ENCODE results near the gene ERCC4. TPM values are rescaled to one million over a fixed set of nuclear protein-coding genes. Genes with fewer than 3 reads are reported as not detected.

Gene ERCC4
- total RNA-seq, 2 experiments from 2014 or later = 11.0 to 14.1 TPM

DNA sequence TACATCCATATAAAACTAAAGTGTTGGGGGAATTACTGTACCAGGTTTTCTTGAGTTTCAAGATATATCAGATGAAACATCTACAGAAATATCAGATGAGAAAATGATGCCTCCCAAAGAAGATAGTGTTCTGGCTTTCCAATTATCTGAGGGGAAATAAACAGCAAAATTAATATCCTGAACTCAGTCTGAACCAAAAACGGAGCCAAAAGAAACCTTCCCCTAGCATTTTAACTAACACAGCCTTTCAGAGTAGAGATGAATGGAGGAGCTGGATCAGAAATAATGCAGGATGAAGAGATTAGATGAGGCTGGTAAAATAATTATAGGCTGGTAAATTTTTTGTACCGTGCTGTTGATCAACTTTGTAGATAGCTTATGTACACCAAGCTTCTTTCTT is 16.2 kb downstream of the ERCC4 start:
- POLR2A ChIA-PET = interaction anchor here (0.6 kb wide), 1 partner anchor 21 kb away, joined by 3 read pairs; no protein-coding TSS in a partner anchor
- Mint-ChIP-seq H3K36me3 (peaks cover 41% of the 10 kb centered on the region), H3K27ac (peak overlapping the region; percentile 39), H3K27me3 (no peaks in the 10 kb centered on the region), H3K4me3 (no peak overlapping the region), H3K9me3 (no peaks in the 10 kb centered on the region), H3K4me1 (ENCODE audit: low read depth) (peaks cover 15% of the 10 kb centered on the region)
- no peak for DNase-seq
- CTCF ChIA-PET = interaction anchor here (0.8 to 5.8 kb wide), 4 partner anchors 13 to 19 kb away, joined by 4 to 37 read pairs (median 10); partner anchors contain the start of gene ERCC4
- intact Hi-C loops (cut with micrococcal nuclease) = loop anchor here (5.0 kb wide), 1 partner anchor 136 kb away; the partner anchor contains the start of gene MRTFB

DNA sequence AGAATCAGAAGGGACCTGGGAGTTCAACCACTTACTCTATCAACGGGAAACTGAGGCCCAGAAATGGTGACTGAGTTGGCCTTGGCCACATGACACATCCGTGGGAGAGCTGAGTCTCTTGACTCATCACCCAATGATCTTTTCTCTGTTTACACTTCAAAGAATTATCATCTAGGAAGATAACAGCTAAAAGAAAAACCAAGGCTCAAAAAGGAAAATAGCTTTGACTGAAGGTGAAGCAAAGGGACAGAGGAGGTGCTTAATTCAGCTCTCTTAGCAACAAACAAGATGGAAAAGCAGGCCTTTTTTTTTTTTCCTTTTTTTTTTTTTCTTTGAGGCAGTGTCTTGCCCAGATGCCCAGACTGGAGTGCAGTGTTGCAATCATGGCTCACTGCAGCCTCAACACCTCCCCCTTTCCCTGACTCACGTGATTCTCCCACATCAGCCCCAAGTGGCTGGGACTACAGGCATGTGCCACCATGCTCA is 16.7 kb downstream of the ERCC4 start:
- no peak overlapping the region for H3K4me3 Mint-ChIP-seq
- ChIA-PET CTCF (interaction anchor here (0.8 to 5.8 kb wide), 3 partner anchors 13 to 19 kb away, joined by 6 to 37 read pairs (median 15); partner anchors contain the start of gene ERCC4), POLR2A (interaction anchor here (0.6 kb wide), 1 partner anchor 20 kb away, joined by 3 read pairs; no protein-coding TSS in a partner anchor)
- H3K9me3 Mint-ChIP-seq = no peaks in the 10 kb centered on the region
- DNase-seq = no peak
- H3K27ac Mint-ChIP-seq = peak overlapping the region; percentile 39
- H3K27me3 Mint-ChIP-seq = no peaks in the 10 kb centered on the region
- peaks cover 15% of the 10 kb centered on the region for H3K4me1 Mint-ChIP-seq (ENCODE audit: low read depth)
- H3K36me3 Mint-ChIP-seq = peaks cover 42% of the 10 kb centered on the region
- intact Hi-C loops (cut with micrococcal nuclease) = loop anchor here (5.0 kb wide), 1 partner anchor 136 kb away; the partner anchor contains the start of gene MRTFB

DNA sequence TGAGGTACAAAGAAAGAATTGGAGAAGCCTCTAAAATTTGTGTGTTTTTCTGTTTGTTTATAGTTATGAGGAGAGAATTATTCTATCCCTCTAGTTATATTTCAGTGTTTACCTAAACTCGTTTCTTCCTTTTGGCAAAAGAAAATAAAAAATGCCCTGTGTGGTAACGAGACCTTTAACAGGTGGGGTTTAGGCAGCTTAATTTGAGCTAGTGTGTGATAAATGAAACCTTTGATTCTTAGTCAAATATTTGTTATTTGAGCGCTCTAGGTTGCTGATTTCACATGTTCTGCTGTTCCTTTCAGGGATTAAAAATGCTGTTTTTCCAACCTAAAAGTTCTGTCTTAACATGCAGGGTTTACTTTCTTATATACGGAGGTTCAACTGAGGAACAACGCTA is 17.5 kb downstream of the ERCC4 start:
- POLR2A ChIA-PET = no interaction called here
- no peak overlapping the region for H3K4me3 Mint-ChIP-seq
- no peaks in the 10 kb centered on the region for H3K27me3 Mint-ChIP-seq
- H3K4me1 Mint-ChIP-seq (ENCODE audit: low read depth) = peaks cover 15% of the 10 kb centered on the region
- intact Hi-C loops (cut with micrococcal nuclease) = loop anchor here (5.0 kb wide), 1 partner anchor 135 kb away; the partner anchor contains the start of gene MRTFB
- CTCF ChIA-PET = interaction anchor here (2.9 to 5.8 kb wide), 2 partner anchors 14 to 18 kb away, joined by 15 to 37 read pairs; partner anchors contain the start of gene ERCC4
- H3K27ac Mint-ChIP-seq = no peak overlapping the region
- peaks cover 42% of the 10 kb centered on the region for H3K36me3 Mint-ChIP-seq
- H3K9me3 Mint-ChIP-seq = no peaks in the 10 kb centered on the region
- no peak for DNase-seq

DNA sequence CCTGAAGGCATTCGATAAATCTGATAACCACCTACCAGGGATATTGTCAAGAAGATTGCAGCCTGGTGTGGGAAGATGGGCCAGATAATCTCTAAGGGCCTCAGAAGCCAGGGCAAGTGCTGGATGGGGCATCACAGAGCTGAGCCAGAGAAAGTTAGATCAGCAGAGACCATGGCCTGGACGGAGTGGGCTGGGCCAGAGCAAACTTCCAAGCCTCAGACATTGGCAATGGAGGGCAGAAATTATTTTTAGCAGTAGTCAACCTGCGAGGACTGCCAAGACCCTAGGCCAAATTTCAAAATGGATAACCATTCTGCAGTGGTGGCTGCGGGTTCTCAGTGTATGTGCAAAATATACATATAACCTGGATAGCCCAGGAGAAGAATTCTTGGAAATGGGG is 18.5 kb downstream of the ERCC4 start:
- intact Hi-C loops (cut with micrococcal nuclease) = loop anchor here (5.0 kb wide), 1 partner anchor 134 kb away; the partner anchor contains the start of gene MRTFB
- CTCF ChIA-PET = no interaction called here
- no peak for DNase-seq
- POLR2A ChIA-PET = no interaction called here
- Mint-ChIP-seq H3K27me3 (no peaks in the 10 kb centered on the region), H3K27ac (no peak overlapping the region), H3K36me3 (peaks cover 49% of the 10 kb centered on the region), H3K4me1 (ENCODE audit: low read depth) (peaks cover 15% of the 10 kb centered on the region), H3K9me3 (peaks cover 3% of the 10 kb centered on the region), H3K4me3 (no peak overlapping the region)

DNA sequence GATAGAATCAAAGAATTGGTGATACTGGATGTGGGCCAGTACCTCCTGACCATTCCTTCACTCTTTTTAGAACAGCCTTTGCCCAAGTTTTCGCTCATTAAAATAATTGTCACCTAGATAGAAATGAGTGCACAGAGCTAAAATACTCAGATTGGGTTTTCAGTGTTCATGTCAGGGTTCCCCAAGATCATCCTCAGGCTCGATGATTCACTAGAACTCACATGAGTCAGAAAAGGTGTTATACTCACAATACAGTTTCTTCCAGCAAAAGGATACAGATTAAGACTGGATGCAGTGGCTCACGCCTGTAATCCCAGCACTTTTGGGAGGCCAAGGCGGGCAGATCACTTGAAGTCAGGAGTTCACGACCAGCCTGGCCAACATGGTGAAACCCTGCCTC is 19.9 kb downstream of the ERCC4 start:
- peaks cover 15% of the 10 kb centered on the region for H3K4me1 Mint-ChIP-seq (ENCODE audit: low read depth)
- POLR2A ChIA-PET = no interaction called here
- H3K4me3 Mint-ChIP-seq = no peak overlapping the region
- CTCF ChIA-PET = interaction anchor here (1.6 kb wide), 1 partner anchor 20 kb away, joined by 8 read pairs; the partner anchor contains the start of gene ERCC4
- no peak for DNase-seq
- intact Hi-C loops (cut with micrococcal nuclease) = loop anchor here (5.0 kb wide), 1 partner anchor 132 kb away; the partner anchor contains the start of gene MRTFB
- H3K27ac Mint-ChIP-seq = no peak overlapping the region
- peaks cover 3% of the 10 kb centered on the region for H3K9me3 Mint-ChIP-seq
- H3K36me3 Mint-ChIP-seq = peaks cover 41% of the 10 kb centered on the region
- no peaks in the 10 kb centered on the region for H3K27me3 Mint-ChIP-seq

DNA sequence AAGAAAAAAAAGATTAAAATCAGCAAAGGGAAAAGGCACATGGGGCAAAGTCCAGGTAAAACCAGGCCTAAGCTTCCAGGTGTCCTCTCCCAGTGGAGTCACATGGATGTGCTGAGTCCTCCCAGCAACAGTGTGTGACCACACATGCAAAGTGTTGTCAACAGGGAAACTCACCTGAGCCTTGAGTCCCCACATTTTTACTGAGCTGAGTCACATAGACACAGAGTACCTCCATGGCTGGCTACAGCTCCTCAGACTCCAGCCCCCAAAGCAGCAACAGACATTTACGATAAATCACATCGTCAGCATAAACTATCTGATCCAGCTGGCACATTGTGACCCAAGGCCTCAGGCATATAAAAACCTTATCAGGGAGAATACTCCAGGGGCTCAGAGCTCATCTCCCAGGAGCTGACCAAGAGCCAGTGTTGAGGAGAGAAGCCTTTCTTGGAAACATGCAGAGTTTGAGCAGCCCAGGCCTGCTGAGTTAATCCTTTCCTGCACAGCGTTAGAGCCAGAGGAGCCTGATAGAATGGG is 20.5 kb downstream of the ERCC4 start:
- no peak overlapping the region for H3K27ac Mint-ChIP-seq
- POLR2A ChIA-PET = no interaction called here
- peaks cover 3% of the 10 kb centered on the region for H3K9me3 Mint-ChIP-seq
- H3K4me1 Mint-ChIP-seq (ENCODE audit: low read depth) = peaks cover 15% of the 10 kb centered on the region
- CTCF ChIA-PET = interaction anchor here (1.6 kb wide), 1 partner anchor 21 kb away, joined by 8 read pairs; the partner anchor contains the start of gene ERCC4
- intact Hi-C loops (cut with micrococcal nuclease) = no loop called here
- H3K27me3 Mint-ChIP-seq = no peaks in the 10 kb centered on the region
- DNase-seq = no peak
- H3K36me3 Mint-ChIP-seq = peaks cover 40% of the 10 kb centered on the region
- H3K4me3 Mint-ChIP-seq = no peak overlapping the region

DNA sequence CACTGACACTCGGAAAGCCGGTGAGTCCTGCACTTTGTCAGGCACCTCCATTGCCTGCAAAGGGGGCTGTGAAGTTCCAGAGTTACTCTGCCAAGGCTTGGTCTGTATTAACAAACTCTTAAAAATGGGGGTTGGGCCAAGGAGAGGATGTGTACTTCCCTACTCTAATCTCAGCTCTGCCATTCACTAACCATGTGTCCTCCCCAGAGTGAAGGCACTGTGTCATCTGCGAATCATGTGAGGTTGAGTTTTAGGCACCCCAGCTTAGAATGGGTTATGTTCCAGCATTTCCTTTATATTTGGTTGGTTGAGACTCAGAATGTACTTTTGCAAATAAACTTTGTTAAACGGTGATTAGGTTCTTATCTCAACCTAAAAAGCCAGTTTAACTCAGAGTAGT is 24.9 kb downstream of the ERCC4 start:
- ChIA-PET CTCF (interaction anchor here (0.9 kb wide), 1 partner anchor 25 kb away, joined by 4 read pairs; the partner anchor contains the start of gene ERCC4), POLR2A (no interaction called here)
- Mint-ChIP-seq H3K36me3 (peaks cover 40% of the 10 kb centered on the region), H3K27ac (no peak overlapping the region), H3K4me1 (ENCODE audit: low read depth) (peaks cover 3% of the 10 kb centered on the region), H3K4me3 (no peak overlapping the region), H3K27me3 (no peaks in the 10 kb centered on the region), H3K9me3 (peaks cover 3% of the 10 kb centered on the region)
- DNase-seq = no peak
- intact Hi-C loops (cut with micrococcal nuclease) = no loop called here

DNA sequence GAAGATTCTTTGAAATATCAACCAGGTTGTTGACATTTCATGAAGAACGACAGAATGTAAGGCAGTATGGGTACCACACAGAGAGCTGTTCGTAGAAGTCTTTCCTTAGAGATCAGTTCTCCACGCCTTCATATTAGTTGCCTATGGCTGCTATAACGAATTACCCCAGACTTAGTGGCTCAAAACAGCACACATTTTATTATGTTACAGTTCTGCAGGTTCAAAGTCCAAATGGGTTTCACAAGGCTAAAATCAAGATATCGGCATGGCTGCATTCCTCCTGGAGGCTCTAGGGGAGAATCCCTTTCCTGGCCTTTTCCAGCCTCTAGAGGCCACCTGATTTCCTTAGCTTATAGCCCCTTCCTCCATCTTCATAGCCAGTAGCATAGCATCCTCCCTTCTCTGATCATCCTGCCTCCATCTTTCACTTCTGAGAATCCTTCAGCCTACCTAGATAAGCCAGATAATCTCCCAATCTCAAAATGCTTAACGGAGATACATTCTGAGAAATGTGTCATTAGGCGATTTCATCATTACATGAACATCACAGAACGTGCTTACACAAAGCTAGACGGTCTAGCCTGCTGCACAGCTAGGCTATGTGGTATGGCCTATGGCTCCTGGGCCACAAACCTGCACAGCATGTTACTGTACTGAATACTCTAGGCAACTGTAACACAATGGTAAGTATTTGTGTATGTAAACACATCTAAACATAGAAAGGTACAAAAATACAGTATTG is 26.0 kb downstream of the ERCC4 start:
- Mint-ChIP-seq H3K4me3 (no peak overlapping the region), H3K27ac (no peak overlapping the region), H3K4me1 (ENCODE audit: low read depth) (no peaks in the 10 kb centered on the region), H3K36me3 (peaks cover 36% of the 10 kb centered on the region), H3K27me3 (no peaks in the 10 kb centered on the region), H3K9me3 (peaks cover 3% of the 10 kb centered on the region)
- ChIA-PET POLR2A (no interaction called here), CTCF (no interaction called here)
- intact Hi-C loops (cut with micrococcal nuclease) = no loop called here
- no peak for DNase-seq

DNA sequence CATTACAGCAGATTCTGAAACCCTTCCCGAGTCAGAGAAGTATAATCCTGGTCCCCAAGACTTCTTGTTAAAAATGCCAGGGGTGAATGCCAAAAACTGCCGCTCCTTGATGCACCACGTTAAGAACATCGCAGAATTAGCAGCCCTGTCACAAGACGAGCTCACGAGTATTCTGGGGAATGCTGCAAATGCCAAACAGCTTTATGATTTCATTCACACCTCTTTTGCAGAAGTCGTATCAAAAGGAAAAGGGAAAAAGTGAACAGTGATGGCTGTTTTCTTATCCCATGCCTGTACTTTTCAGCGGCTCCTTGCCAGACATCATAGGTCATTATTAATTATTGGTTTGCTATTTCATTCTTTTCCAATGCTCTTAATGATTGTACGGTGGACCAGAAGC is 28.1 kb downstream of the ERCC4 start:
- H3K27ac Mint-ChIP-seq = no peak overlapping the region
- no peak for DNase-seq
- CTCF ChIA-PET = interaction anchor here (0.5 kb wide), 1 partner anchor 28 kb away, joined by 3 read pairs; the partner anchor contains the start of gene ERCC4
- H3K27me3 Mint-ChIP-seq = no peaks in the 10 kb centered on the region
- POLR2A ChIA-PET = no interaction called here
- intact Hi-C loops (cut with micrococcal nuclease) = no loop called here
- peaks cover 3% of the 10 kb centered on the region for H3K9me3 Mint-ChIP-seq
- no peak overlapping the region for H3K4me3 Mint-ChIP-seq
- H3K36me3 Mint-ChIP-seq = peaks cover 30% of the 10 kb centered on the region
- no peaks in the 10 kb centered on the region for H3K4me1 Mint-ChIP-seq (ENCODE audit: low read depth)

DNA sequence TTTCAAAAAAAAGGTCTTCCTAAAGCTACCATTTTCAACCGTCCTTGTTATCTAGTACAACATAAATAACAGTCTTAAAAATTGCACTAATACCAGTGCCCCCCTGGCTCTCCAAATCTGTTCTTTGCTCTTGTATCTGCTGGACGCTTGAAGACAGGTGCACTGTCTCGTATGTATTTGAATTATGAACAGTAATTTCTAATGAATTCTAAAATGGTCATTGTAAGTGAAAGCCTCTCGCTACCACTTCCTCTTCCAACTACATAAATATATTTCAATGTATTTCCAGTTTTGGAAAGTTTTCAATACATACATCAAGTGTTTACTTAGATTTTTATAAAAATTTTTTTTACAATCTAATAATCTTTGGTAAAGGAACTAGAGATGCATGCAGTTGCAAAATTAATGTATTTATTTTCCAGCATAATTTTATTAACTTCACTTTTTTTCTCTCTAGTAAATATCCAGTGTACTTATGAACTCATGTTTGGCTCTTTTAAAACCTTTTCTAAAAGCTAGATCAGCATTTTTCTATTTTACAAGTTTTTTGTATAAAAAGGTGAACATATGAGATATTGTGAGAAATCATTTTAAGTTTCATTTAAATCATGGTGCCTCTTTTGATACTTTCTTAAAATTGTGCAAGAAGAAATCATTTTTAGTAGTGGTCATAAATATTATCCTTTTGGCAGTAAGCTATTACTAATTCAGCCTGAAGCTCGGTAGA is 31.0 kb downstream of the ERCC4 start:
- Mint-ChIP-seq H3K27ac (no peak overlapping the region), H3K9me3 (no peaks in the 10 kb centered on the region), H3K36me3 (peaks cover 16% of the 10 kb centered on the region), H3K4me3 (no peak overlapping the region), H3K27me3 (peaks cover 6% of the 10 kb centered on the region), H3K4me1 (ENCODE audit: low read depth) (peaks cover 4% of the 10 kb centered on the region)
- ChIA-PET POLR2A (no interaction called here), CTCF (interaction anchor here (1.3 kb wide), 1 partner anchor 31 kb away, joined by 4 read pairs; the partner anchor contains the start of gene ERCC4)
- no peak for DNase-seq
- intact Hi-C loops (cut with micrococcal nuclease) = no loop called here

DNA sequence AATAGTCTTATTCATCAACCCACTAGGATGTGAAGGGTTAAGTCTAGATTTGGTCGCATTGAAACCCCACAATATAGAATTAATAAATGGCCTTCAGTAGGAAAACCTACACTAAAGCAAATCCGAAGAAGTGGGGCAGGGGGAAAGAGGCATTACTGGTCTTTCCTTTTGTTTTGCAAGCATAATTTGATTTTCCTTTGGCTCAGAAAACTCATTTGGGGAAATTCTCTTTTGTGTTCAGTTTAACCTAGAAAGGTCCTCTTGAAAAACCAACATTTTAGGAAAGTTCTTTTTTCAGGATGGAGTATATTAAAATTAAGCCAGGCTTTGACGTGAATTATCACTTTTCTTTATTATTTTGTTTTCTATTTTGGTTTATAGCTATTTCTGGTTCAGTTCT is 31.7 kb downstream of the ERCC4 start:
- H3K36me3 Mint-ChIP-seq = peaks cover 11% of the 10 kb centered on the region
- no peak for DNase-seq
- no peaks in the 10 kb centered on the region for H3K9me3 Mint-ChIP-seq
- ChIA-PET CTCF (interaction anchor here (1.3 kb wide), 1 partner anchor 32 kb away, joined by 4 read pairs; the partner anchor contains the start of gene ERCC4), POLR2A (no interaction called here)
- no peak overlapping the region for H3K4me3 Mint-ChIP-seq
- H3K4me1 Mint-ChIP-seq (ENCODE audit: low read depth) = peaks cover 11% of the 10 kb centered on the region
- H3K27me3 Mint-ChIP-seq = peaks cover 8% of the 10 kb centered on the region
- no peak overlapping the region for H3K27ac Mint-ChIP-seq
- intact Hi-C loops (cut with micrococcal nuclease) = no loop called here
